ENCODE data around the gene KRT4. TPM values are rescaled to one million over a fixed set of nuclear protein-coding genes. Genes with fewer than 3 reads are reported as not detected.

Gene KRT4
- polyA plus RNA-seq, 1 donor from 2014 or later, result not detected

DNA sequence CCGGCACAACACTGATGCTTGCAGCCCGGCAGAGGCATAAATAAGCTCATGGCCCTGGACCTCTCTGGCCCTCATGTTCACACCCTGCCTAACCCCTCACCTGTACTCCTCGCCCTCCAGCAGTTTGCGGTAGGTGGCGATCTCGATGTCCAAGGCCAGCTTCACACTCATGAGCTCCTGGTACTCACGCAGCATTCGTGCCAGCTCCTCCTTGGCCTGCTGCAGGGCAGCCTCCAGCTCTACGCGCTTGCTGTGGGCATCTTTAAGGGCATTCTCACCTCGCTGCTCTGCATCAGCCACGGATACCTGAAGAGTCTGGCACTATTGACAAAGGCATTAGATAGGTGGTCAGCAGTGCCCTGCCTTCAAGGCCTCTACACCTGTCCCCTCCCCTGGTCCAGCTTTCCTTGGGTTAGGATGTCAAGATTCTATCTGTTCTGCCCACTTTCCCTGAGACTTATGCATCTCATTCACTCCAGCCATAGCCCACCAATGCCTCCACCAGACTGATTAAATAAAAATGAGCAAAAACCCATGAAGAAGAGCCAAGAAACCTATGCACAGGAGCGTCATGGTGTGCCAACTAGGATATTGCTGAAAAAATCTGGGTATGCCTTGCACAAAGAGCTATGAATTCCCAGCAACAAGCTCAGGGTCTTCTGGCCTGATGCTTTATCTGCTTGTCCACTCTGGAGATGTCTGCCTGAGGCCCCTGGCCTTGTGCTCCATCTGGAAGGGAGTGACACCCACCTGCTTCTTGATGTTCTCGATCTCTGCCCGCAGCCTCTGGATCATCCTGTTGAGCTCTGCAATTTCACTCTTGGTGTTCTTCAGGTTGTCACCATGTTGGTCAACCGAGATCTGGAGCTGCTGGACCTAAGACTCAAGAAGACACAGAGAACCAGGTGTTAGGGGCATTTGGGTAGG, 6.1 kb downstream of the KRT4 start:
- H3K9me3 ChIP-seq (ENCODE audit: low read length), result no peaks in the 10 kb centered on the region

DNA sequence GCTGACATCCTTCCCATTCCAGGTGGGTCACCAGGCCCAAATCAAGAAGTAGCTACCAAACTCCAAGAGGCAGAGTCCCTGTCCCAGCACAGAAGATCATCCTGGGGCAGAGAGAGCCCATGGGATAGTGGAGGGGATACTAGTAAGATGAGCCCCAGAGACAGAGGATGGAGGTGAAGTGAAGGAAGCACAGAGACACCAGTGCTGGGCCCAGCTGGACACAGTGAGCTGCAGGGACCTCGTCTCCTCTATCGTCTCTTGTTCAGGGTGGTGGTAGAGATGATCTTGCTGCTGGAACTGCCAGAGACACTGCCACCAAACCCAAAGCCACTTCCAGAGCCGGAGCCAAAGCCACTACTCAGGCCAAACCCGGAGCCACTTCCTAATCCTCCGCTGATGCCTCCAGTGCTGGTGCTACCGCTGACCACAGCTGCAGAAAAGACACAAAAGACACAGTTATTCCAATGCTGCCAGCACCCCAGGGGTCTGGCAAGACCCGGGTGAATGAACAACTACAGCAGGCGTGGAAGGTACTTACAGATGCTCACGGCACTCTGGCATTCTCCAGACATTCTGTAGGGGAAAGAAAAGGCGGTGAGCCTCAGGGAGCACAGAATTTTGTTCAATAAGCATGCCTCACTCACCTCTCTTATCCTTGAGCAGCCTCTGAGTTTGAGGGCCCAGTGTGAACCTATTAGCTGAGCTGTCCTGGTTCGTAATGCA, 6.9 kb downstream of the KRT4 start:
- Histone ChIP-seq H3K4me3 (ENCODE audit: low read length) (no peak overlapping the region), H3K27ac (ENCODE audit: low read length) (no peak overlapping the region), H3K27me3 (ENCODE audit: insufficient read depth, low read depth, low read length) (no peaks in the 10 kb centered on the region), H3K4me2 (ENCODE audit: low read length) (no peak overlapping the region), H3K9me3 (ENCODE audit: low read length) (no peaks in the 10 kb centered on the region), H2AFZ (ENCODE audit: low read depth, low read length) (no peak overlapping the region), H3K79me2 (replicated peaks; ENCODE audit: insufficient read depth, low read length) (no peaks in the 10 kb centered on the region), H3K9me2 (ENCODE audit: insufficient read depth, low read length) (no peaks in the 10 kb centered on the region), H4K20me1 (ENCODE audit: insufficient read depth) (no peaks in the 10 kb centered on the region), H3K9ac (ENCODE audit: low read length) (no peak overlapping the region), H3K36me3 (ENCODE audit: insufficient read depth, low read length) (no peaks in the 10 kb centered on the region), H3F3A (ENCODE audit: insufficient read depth, low read length, poor library complexity, severe bottlenecking) (no peaks in the 10 kb centered on the region)
- no peak for TF ChIP-seq POLR2AphosphoS5 (IDR thresholded peaks at IDR 0.05)
- TF ChIP-seq, protein P1, sequence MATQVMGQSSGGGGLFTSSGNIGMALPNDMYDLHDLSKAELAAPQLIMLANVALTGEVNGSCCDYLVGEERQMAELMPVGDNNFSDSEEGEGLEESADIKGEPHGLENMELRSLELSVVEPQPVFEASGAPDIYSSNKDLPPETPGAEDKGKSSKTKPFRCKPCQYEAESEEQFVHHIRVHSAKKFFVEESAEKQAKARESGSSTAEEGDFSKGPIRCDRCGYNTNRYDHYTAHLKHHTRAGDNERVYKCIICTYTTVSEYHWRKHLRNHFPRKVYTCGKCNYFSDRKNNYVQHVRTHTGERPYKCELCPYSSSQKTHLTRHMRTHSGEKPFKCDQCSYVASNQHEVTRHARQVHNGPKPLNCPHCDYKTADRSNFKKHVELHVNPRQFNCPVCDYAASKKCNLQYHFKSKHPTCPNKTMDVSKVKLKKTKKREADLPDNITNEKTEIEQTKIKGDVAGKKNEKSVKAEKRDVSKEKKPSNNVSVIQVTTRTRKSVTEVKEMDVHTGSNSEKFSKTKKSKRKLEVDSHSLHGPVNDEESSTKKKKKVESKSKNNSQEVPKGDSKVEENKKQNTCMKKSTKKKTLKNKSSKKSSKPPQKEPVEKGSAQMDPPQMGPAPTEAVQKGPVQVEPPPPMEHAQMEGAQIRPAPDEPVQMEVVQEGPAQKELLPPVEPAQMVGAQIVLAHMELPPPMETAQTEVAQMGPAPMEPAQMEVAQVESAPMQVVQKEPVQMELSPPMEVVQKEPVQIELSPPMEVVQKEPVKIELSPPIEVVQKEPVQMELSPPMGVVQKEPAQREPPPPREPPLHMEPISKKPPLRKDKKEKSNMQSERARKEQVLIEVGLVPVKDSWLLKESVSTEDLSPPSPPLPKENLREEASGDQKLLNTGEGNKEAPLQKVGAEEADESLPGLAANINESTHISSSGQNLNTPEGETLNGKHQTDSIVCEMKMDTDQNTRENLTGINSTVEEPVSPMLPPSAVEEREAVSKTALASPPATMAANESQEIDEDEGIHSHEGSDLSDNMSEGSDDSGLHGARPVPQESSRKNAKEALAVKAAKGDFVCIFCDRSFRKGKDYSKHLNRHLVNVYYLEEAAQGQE (IDR thresholded peaks at IDR 0.05; ENCODE audit: borderline replicate concordance), result no peak
- TF ChIP-seq MXI1 (conservative IDR thresholded peaks at IDR 0.05; ENCODE audit: poor library complexity, severe bottlenecking), result no peak
- TF ChIP-seq RAD21 (conservative IDR thresholded peaks at IDR 0.05), result no peak
- TF ChIP-seq, protein P2, sequence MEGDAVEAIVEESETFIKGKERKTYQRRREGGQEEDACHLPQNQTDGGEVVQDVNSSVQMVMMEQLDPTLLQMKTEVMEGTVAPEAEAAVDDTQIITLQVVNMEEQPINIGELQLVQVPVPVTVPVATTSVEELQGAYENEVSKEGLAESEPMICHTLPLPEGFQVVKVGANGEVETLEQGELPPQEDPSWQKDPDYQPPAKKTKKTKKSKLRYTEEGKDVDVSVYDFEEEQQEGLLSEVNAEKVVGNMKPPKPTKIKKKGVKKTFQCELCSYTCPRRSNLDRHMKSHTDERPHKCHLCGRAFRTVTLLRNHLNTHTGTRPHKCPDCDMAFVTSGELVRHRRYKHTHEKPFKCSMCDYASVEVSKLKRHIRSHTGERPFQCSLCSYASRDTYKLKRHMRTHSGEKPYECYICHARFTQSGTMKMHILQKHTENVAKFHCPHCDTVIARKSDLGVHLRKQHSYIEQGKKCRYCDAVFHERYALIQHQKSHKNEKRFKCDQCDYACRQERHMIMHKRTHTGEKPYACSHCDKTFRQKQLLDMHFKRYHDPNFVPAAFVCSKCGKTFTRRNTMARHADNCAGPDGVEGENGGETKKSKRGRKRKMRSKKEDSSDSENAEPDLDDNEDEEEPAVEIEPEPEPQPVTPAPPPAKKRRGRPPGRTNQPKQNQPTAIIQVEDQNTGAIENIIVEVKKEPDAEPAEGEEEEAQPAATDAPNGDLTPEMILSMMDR (IDR thresholded peaks at IDR 0.05; ENCODE audit: poor library complexity, severe bottlenecking), result no peak
- no peak for TF ChIP-seq TAF1 (IDR thresholded peaks at IDR 0.05; ENCODE audit: low read depth)
- TF ChIP-seq SMC3 (conservative IDR thresholded peaks at IDR 0.05; ENCODE audit: poor library complexity), result no peak
- no peak for TF ChIP-seq EP300 (conservative IDR thresholded peaks at IDR 0.05; ENCODE audit: poor library complexity, severe bottlenecking)

More for the DNA sequence above, 6.1 kb downstream of the KRT4 start:
- no peaks in the 10 kb centered on the region for H4K20me1 ChIP-seq (ENCODE audit: insufficient read depth)
- TF ChIP-seq TAF1 (IDR thresholded peaks at IDR 0.05; ENCODE audit: low read depth), result no peak
- no peak for TF ChIP-seq RAD21 (conservative IDR thresholded peaks at IDR 0.05)
- TF ChIP-seq, protein P1 (IDR thresholded peaks at IDR 0.05; ENCODE audit: borderline replicate concordance), result no peak
- TF ChIP-seq EZH2 (IDR thresholded peaks at IDR 0.05; ENCODE audit: borderline replicate concordance, insufficient read depth, low read length, poor library complexity, severe bottlenecking), result no peak
- no peak for TF ChIP-seq POLR2AphosphoS5 (IDR thresholded peaks at IDR 0.05)
- TF ChIP-seq, protein P2 (IDR thresholded peaks at IDR 0.05; ENCODE audit: poor library complexity, severe bottlenecking), result no peak
- TF ChIP-seq SMC3 (conservative IDR thresholded peaks at IDR 0.05; ENCODE audit: poor library complexity), result no peak
- no peak for TF ChIP-seq MXI1 (conservative IDR thresholded peaks at IDR 0.05; ENCODE audit: poor library complexity, severe bottlenecking)
- TF ChIP-seq EP300 (conservative IDR thresholded peaks at IDR 0.05; ENCODE audit: poor library complexity, severe bottlenecking), result no peak
- H3K27me3 ChIP-seq (ENCODE audit: insufficient read depth, low read depth, low read length), result no peaks in the 10 kb centered on the region
- H3F3A ChIP-seq (ENCODE audit: insufficient read depth, low read length, poor library complexity, severe bottlenecking), result no peaks in the 10 kb centered on the region
- no peaks in the 10 kb centered on the region for H3K36me3 ChIP-seq (ENCODE audit: insufficient read depth, low read length)
- no peak overlapping the region for H3K27ac ChIP-seq (ENCODE audit: low read length)
- H3K79me2 ChIP-seq (replicated peaks; ENCODE audit: insufficient read depth, low read length), result no peaks in the 10 kb centered on the region
- H3K9ac ChIP-seq (ENCODE audit: low read length), result no peak overlapping the region
- H3K4me2 ChIP-seq (ENCODE audit: low read length), result no peak overlapping the region
- no peaks in the 10 kb centered on the region for H3K9me2 ChIP-seq (ENCODE audit: insufficient read depth, low read length)
- H3K4me3 ChIP-seq (ENCODE audit: low read length), result no peak overlapping the region
- no peak overlapping the region for H2AFZ ChIP-seq (ENCODE audit: low read depth, low read length)

Measured in neural cell (in vitro differentiated cells).